NOMO-1 (cell line): Measurements from ENCODE around the gene IL2RA.
"Not testable (repeated sequence)": the region's sequence is repeated elsewhere in the genome, so short reads cannot be mapped to it uniquely, and the experiment has no call there.

ENCODE experiments used
- DNase-seq, 2 experiments: peaks; one replicate each; lab custom pipeline; 2025; ENCODE audit not compliant: unreplicated experiment in 2 of 2; lab: John Stamatoyannopoulos, UW

Gene IL2RA

GRCh38 chr10:5963591-5963990, 98.6 kb downstream of the IL2RA start:
- no peak for DNase-seq

- DNase-seq = no peak
Measured at GRCh38 chr10:5963071-5963470, 99.1 kb downstream of the IL2RA start.

GRCh38 chr10:5962358-5962940, 99.7 kb downstream of the IL2RA start:
- DNase-seq = not testable (repeated sequence)

- DNase-seq = no peak
Measured at GRCh38 chr10:5961405-5962100, 100.6 kb downstream of the IL2RA start.

- not testable (repeated sequence) for DNase-seq
Measured at GRCh38 chr10:5960973-5961275, 101.2 kb downstream of the IL2RA start.
